ENCODE results near the gene PCNX4.

PCNX4 gene

GRCh38 chr14:60134702-60135101, 43.0 kb downstream of the PCNX4 start:
- Histone ChIP-seq H3K27ac (ENCODE audit: low read length) (no peak overlapping the region), H3K4me1 (ENCODE audit: low read length) (no peaks in the 10 kb centered on the region), H4K20me1 (ENCODE audit: insufficient read depth, low read length) (no peaks in the 10 kb centered on the region), H3K79me2 (ENCODE audit: low read length) (no peaks in the 10 kb centered on the region), H3K27me3 (replicated peaks; ENCODE audit: insufficient read depth, low read length) (no peaks in the 10 kb centered on the region), H3K4me3 (ENCODE audit: low read length) (no peak overlapping the region), H3K4me2 (ENCODE audit: low read depth, low read length) (no peak overlapping the region), H2AFZ (ENCODE audit: low read length) (no peak overlapping the region), H3K36me3 (replicated peaks; ENCODE audit: insufficient read depth, low read length) (no peaks in the 10 kb centered on the region), H3K9me2 (replicated peaks; ENCODE audit: insufficient read depth, low read length) (no peaks in the 10 kb centered on the region), H3K9me3 (replicated peaks; ENCODE audit: insufficient read depth, low read length) (no peaks in the 10 kb centered on the region), H3K9ac (ENCODE audit: low read length) (no peak overlapping the region), H3F3A (ENCODE audit: insufficient read depth, low read length) (no peaks in the 10 kb centered on the region)
- TF ChIP-seq EZH2 (optimal IDR thresholded peaks at IDR 0.05; ENCODE audit: low read depth, low read length) (no peak), CTCF (IDR thresholded peaks at IDR 0.05; ENCODE audit: low read length) (no peak), EZH2phosphoT487 (IDR thresholded peaks at IDR 0.05; ENCODE audit: low read length) (no peak)
- DNase-seq: no peak

- Histone ChIP-seq H4K20me1 (ENCODE audit: insufficient read depth, low read length) (no peaks in the 10 kb centered on the region), H3K9me3 (replicated peaks; ENCODE audit: insufficient read depth, low read length) (no peaks in the 10 kb centered on the region), H2AFZ (ENCODE audit: low read length) (no peak overlapping the region), H3K27me3 (replicated peaks; ENCODE audit: insufficient read depth, low read length) (no peaks in the 10 kb centered on the region), H3K4me1 (ENCODE audit: low read length) (no peaks in the 10 kb centered on the region), H3K4me3 (ENCODE audit: low read length) (no peak overlapping the region), H3K4me2 (ENCODE audit: low read depth, low read length) (no peak overlapping the region), H3K9me2 (replicated peaks; ENCODE audit: insufficient read depth, low read length) (no peaks in the 10 kb centered on the region), H3K36me3 (replicated peaks; ENCODE audit: insufficient read depth, low read length) (no peaks in the 10 kb centered on the region), H3F3A (ENCODE audit: insufficient read depth, low read length) (no peaks in the 10 kb centered on the region), H3K27ac (ENCODE audit: low read length) (no peak overlapping the region), H3K9ac (ENCODE audit: low read length) (no peak overlapping the region), H3K79me2 (ENCODE audit: low read length) (no peaks in the 10 kb centered on the region)
- TF ChIP-seq EZH2 (optimal IDR thresholded peaks at IDR 0.05; ENCODE audit: low read depth, low read length) (no peak), EZH2phosphoT487 (IDR thresholded peaks at IDR 0.05; ENCODE audit: low read length) (no peak), CTCF (IDR thresholded peaks at IDR 0.05; ENCODE audit: low read length) (no peak)
- no peak for DNase-seq
These were observed 60.0 kb downstream of the PCNX4 start for GRCh38 chr14:60151715-60152114.

GRCh38 chr14:60153991-60154390, 62.3 kb downstream of the PCNX4 start:
- TF ChIP-seq EZH2 (optimal IDR thresholded peaks at IDR 0.05; ENCODE audit: low read depth, low read length) (no peak), CTCF (IDR thresholded peaks at IDR 0.05; ENCODE audit: low read length) (no peak), EZH2phosphoT487 (IDR thresholded peaks at IDR 0.05; ENCODE audit: low read length) (no peak)
- Histone ChIP-seq H3K27ac (ENCODE audit: low read length) (no peak overlapping the region), H3F3A (ENCODE audit: insufficient read depth, low read length) (no peaks in the 10 kb centered on the region), H3K79me2 (ENCODE audit: low read length) (no peaks in the 10 kb centered on the region), H3K36me3 (replicated peaks; ENCODE audit: insufficient read depth, low read length) (no peaks in the 10 kb centered on the region), H3K9me3 (replicated peaks; ENCODE audit: insufficient read depth, low read length) (no peaks in the 10 kb centered on the region), H3K4me3 (ENCODE audit: low read length) (no peak overlapping the region), H3K27me3 (replicated peaks; ENCODE audit: insufficient read depth, low read length) (no peaks in the 10 kb centered on the region), H3K9ac (ENCODE audit: low read length) (no peak overlapping the region), H2AFZ (ENCODE audit: low read length) (no peak overlapping the region), H3K4me1 (ENCODE audit: low read length) (no peaks in the 10 kb centered on the region), H4K20me1 (ENCODE audit: insufficient read depth, low read length) (no peaks in the 10 kb centered on the region), H3K4me2 (ENCODE audit: low read depth, low read length) (no peak overlapping the region), H3K9me2 (replicated peaks; ENCODE audit: insufficient read depth, low read length) (no peaks in the 10 kb centered on the region)
- DNase-seq: no peak
